ENCODE measurements around the gene VTCN1.
"Not testable (repeated sequence)": the region's sequence is repeated elsewhere in the genome, so short reads cannot be mapped to it uniquely, and the experiment has no call there.

Gene VTCN1

GRCh38 chr1:117112047-117112717, 98.5 kb downstream of the VTCN1 start:
- DNase-seq (ENCODE audit: insufficient read length, low spot score) = no peak
- no peak for FAIRE-seq
- TF ChIP-seq POU2F2 (IDR thresholded peaks at IDR 0.05; ENCODE audit: low read depth, low read length) = no peak
- TF ChIP-seq PAX5 (IDR thresholded peaks at IDR 0.05; ENCODE audit: insufficient read depth, low read length, severe bottlenecking) = no peak
- TF ChIP-seq SPI1 (IDR thresholded peaks at IDR 0.05; ENCODE audit: low read depth, low read length) = no peak
- no peak for TF ChIP-seq POLR2A (IDR thresholded peaks at IDR 0.05; ENCODE audit: low read depth, low read length)
- TF ChIP-seq POLR2AphosphoS5 (IDR thresholded peaks at IDR 0.05; ENCODE audit: low read depth, low read length) = no peak
- TF ChIP-seq TAF1 (IDR thresholded peaks at IDR 0.05; ENCODE audit: low read depth, low read length) = no peak

DNA sequence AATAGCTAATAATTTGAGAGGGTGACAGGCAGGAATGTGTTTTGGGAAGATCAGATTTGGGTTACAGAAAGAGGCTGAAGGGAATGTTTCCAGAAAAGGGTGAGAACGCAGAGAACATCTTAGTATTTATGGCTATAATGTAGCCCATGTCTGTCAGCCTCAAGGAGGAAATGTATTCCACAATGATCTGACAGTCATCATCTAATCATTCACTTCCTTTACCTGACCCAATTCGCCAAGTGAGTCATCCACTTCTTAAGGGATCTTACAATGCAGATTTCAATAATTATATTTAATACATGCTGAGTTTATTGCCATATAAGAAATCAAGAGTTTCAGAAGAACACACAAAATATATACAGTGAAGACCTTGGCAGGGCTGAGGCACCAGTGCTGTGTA, 100.0 kb downstream of the VTCN1 start:
- TF ChIP-seq POLR2AphosphoS5 (IDR thresholded peaks at IDR 0.05; ENCODE audit: low read depth, low read length) = no peak
- TF ChIP-seq PAX5 (IDR thresholded peaks at IDR 0.05; ENCODE audit: insufficient read depth, low read length, severe bottlenecking) = no peak
- TF ChIP-seq POLR2A (IDR thresholded peaks at IDR 0.05; ENCODE audit: low read depth, low read length) = no peak
- no peak for TF ChIP-seq POU2F2 (IDR thresholded peaks at IDR 0.05; ENCODE audit: low read depth, low read length)
- TF ChIP-seq TAF1 (IDR thresholded peaks at IDR 0.05; ENCODE audit: low read depth, low read length) = no peak
- no peak for TF ChIP-seq SPI1 (IDR thresholded peaks at IDR 0.05; ENCODE audit: low read depth, low read length)
- no peak for DNase-seq (ENCODE audit: insufficient read length, low spot score)
- no peak for FAIRE-seq

GRCh38 chr1:117107364-117107763, 103.4 kb downstream of the VTCN1 start:
- DNase-seq (ENCODE audit: insufficient read length, low spot score) (no peak), FAIRE-seq (no peak)
- TF ChIP-seq TAF1 (IDR thresholded peaks at IDR 0.05; ENCODE audit: low read depth, low read length) = no peak
- TF ChIP-seq POLR2AphosphoS5 (IDR thresholded peaks at IDR 0.05; ENCODE audit: low read depth, low read length) = no peak
- no peak for TF ChIP-seq PAX5 (IDR thresholded peaks at IDR 0.05; ENCODE audit: insufficient read depth, low read length, severe bottlenecking)
- no peak for TF ChIP-seq POU2F2 (IDR thresholded peaks at IDR 0.05; ENCODE audit: low read depth, low read length)
- no peak for TF ChIP-seq POLR2A (IDR thresholded peaks at IDR 0.05; ENCODE audit: low read depth, low read length)
- TF ChIP-seq SPI1 (IDR thresholded peaks at IDR 0.05; ENCODE audit: low read depth, low read length) = no peak

- FAIRE-seq = no peak
These were observed 104.2 kb downstream of the VTCN1 start for GRCh38 chr1:117106478-117106877.

GRCh38 chr1:117105722-117106121, 105.0 kb downstream of the VTCN1 start:
- no peak for FAIRE-seq
- TF ChIP-seq TAF1 (IDR thresholded peaks at IDR 0.05; ENCODE audit: low read depth, low read length) (no peak), POU2F2 (IDR thresholded peaks at IDR 0.05; ENCODE audit: low read depth, low read length) (no peak), PAX5 (IDR thresholded peaks at IDR 0.05; ENCODE audit: insufficient read depth, low read length, severe bottlenecking) (no peak), POLR2A (IDR thresholded peaks at IDR 0.05; ENCODE audit: low read depth, low read length) (no peak), SPI1 (IDR thresholded peaks at IDR 0.05; ENCODE audit: low read depth, low read length) (no peak), POLR2AphosphoS5 (IDR thresholded peaks at IDR 0.05; ENCODE audit: low read depth, low read length) (no peak)
- no peak for DNase-seq (ENCODE audit: insufficient read length, low spot score)

More at GRCh38 chr1:117106478-117106877, 104.2 kb downstream of the VTCN1 start:
- no peak for TF ChIP-seq POLR2A (IDR thresholded peaks at IDR 0.05; ENCODE audit: low read depth, low read length)
- no peak for TF ChIP-seq POU2F2 (IDR thresholded peaks at IDR 0.05; ENCODE audit: low read depth, low read length)
- TF ChIP-seq POLR2AphosphoS5 (IDR thresholded peaks at IDR 0.05; ENCODE audit: low read depth, low read length) = no peak
- no peak for TF ChIP-seq SPI1 (IDR thresholded peaks at IDR 0.05; ENCODE audit: low read depth, low read length)
- no peak for TF ChIP-seq TAF1 (IDR thresholded peaks at IDR 0.05; ENCODE audit: low read depth, low read length)
- DNase-seq (ENCODE audit: insufficient read length, low spot score) = no peak

DNA sequence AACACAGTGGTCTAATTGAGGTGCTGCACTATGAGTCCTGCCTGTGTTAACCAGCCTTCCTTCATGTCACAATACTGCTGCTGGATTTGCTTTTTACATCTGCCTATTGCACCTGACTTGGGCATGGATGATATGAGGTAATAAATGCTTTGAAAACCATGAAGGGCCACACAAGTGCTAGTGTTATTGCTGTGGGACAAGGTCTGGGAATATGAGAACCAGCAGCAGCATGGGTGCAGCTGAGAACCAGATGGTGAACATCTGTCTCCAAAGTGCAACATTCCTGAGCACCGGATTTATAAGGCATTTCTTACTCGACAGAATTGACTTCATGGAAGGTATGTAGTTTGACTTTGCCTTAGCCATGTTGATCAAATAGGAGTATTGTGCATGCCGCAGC, 105.7 kb downstream of the VTCN1 start:
- DNase-seq (ENCODE audit: insufficient read length, low spot score) = no peak
- TF ChIP-seq PAX5 (IDR thresholded peaks at IDR 0.05; ENCODE audit: insufficient read depth, low read length, severe bottlenecking) (no peak), POLR2AphosphoS5 (IDR thresholded peaks at IDR 0.05; ENCODE audit: low read depth, low read length) (no peak), TAF1 (IDR thresholded peaks at IDR 0.05; ENCODE audit: low read depth, low read length) (no peak), POU2F2 (IDR thresholded peaks at IDR 0.05; ENCODE audit: low read depth, low read length) (no peak), SPI1 (IDR thresholded peaks at IDR 0.05; ENCODE audit: low read depth, low read length) (no peak), POLR2A (IDR thresholded peaks at IDR 0.05; ENCODE audit: low read depth, low read length) (no peak)
- no peak for FAIRE-seq

DNA sequence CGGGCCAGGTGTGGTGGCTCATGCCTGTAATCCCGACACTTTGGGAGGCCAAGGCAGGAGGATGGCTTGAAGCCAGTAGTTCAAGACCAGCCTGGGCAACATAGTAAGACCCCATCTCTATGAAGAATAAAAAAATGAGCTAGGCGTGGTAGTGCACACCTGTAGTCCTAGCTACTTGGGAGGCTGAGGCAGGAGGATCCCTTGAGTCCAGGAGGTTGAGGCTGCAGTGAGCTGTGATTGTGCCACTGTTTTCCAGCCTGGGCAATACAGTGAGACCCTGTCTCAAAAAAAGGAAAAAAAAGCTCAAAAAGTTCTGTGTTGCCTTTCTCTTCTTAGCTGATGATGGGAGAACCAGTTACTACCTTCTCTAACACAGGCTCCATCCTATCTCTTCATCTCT, 108.9 kb downstream of the VTCN1 start:
- not testable (repeated sequence) for DNase-seq (ENCODE audit: insufficient read length, low spot score); FAIRE-seq

DNA sequence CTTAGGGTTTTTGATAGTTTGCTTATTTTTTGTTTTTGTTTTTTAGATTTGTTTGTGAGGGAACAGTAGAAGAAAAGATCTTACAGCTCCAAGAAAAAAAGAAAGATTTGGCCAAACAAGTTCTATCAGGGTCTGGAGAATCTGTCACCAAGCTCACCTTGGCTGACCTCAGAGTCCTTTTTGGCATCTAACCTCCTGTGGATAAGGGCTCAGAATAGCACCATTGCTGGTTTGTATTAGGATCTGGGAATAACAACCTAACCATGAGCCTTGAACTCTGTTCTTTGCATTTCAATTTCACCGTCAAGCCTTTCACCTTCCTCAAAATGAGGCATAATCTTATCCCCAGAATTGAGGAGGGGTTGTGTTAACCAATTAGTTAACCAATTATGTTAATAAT, 109.4 kb downstream of the VTCN1 start:
- DNase-seq (ENCODE audit: insufficient read length, low spot score) (no peak), FAIRE-seq (no peak)
- TF ChIP-seq SPI1 (IDR thresholded peaks at IDR 0.05; ENCODE audit: low read depth, low read length) (no peak), POLR2AphosphoS5 (IDR thresholded peaks at IDR 0.05; ENCODE audit: low read depth, low read length) (no peak), POLR2A (IDR thresholded peaks at IDR 0.05; ENCODE audit: low read depth, low read length) (no peak), POU2F2 (IDR thresholded peaks at IDR 0.05; ENCODE audit: low read depth, low read length) (no peak), PAX5 (IDR thresholded peaks at IDR 0.05; ENCODE audit: insufficient read depth, low read length, severe bottlenecking) (no peak), TAF1 (IDR thresholded peaks at IDR 0.05; ENCODE audit: low read depth, low read length) (no peak)

- no peak for DNase-seq (ENCODE audit: insufficient read length, low spot score)
- TF ChIP-seq POU2F2 (IDR thresholded peaks at IDR 0.05; ENCODE audit: low read depth, low read length) = no peak
- TF ChIP-seq TAF1 (IDR thresholded peaks at IDR 0.05; ENCODE audit: low read depth, low read length) = no peak
- TF ChIP-seq POLR2A (IDR thresholded peaks at IDR 0.05; ENCODE audit: low read depth, low read length) = no peak
- no peak for TF ChIP-seq POLR2AphosphoS5 (IDR thresholded peaks at IDR 0.05; ENCODE audit: low read depth, low read length)
- no peak for TF ChIP-seq PAX5 (IDR thresholded peaks at IDR 0.05; ENCODE audit: insufficient read depth, low read length, severe bottlenecking)
- no peak for TF ChIP-seq SPI1 (IDR thresholded peaks at IDR 0.05; ENCODE audit: low read depth, low read length)
- FAIRE-seq = no peak
These were observed 112.3 kb downstream of the VTCN1 start for GRCh38 chr1:117098287-117098890.

GRCh38 chr1:117097443-117097842, 113.3 kb downstream of the VTCN1 start:
- TF ChIP-seq TAF1 (IDR thresholded peaks at IDR 0.05; ENCODE audit: low read depth, low read length) (no peak), POU2F2 (IDR thresholded peaks at IDR 0.05; ENCODE audit: low read depth, low read length) (no peak), SPI1 (IDR thresholded peaks at IDR 0.05; ENCODE audit: low read depth, low read length) (no peak), POLR2AphosphoS5 (IDR thresholded peaks at IDR 0.05; ENCODE audit: low read depth, low read length) (no peak)
- no peak for DNase-seq (ENCODE audit: insufficient read length, low spot score)
- FAIRE-seq = no peak
